ENCODE measurements around the gene DERA.
"Not testable (repeated sequence)": the region's sequence is repeated elsewhere in the genome, so short reads cannot be mapped to it uniquely, and the experiment has no call there.

Gene DERA

DNA sequence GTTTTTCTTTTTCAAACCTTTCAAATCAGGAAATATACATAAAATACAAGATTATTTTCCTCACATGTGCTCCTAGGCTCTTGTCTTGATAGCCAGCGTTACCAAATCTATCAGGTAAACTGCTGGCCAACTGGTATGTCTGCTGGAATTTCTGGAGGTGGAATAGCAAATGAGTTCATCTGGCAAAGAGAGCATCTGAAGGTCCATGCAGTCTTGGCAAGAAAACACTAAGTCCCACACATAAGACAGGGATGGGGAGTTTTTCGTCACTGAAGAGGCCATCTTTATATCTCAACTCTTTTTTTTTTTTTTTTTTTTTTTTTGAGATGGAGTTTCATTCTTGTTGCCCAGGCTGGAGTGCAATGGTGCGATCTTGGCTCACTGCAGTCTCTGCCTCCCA, 60.1 kb downstream of the DERA start:
- DNase-seq = no peak

DNA sequence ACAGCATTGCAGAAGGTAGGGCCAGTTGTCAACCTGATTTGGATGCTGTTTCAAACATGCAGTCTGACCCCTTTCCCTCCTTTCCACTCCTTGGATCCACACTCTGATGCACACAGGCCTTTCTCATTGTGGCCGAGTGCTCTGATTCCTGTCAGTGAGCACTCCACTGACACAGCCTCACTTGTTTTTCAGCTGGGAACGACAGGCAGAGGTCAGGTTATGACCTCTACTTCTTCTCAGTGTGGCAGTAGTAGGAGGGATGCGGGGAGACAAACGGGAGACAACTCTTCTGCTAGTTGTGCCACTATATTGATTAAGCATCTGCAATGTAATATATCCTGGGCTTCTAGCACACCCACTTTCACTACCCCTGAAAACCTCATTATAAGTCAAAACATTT, 61.8 kb downstream of the DERA start:
- no peak for DNase-seq

DNA sequence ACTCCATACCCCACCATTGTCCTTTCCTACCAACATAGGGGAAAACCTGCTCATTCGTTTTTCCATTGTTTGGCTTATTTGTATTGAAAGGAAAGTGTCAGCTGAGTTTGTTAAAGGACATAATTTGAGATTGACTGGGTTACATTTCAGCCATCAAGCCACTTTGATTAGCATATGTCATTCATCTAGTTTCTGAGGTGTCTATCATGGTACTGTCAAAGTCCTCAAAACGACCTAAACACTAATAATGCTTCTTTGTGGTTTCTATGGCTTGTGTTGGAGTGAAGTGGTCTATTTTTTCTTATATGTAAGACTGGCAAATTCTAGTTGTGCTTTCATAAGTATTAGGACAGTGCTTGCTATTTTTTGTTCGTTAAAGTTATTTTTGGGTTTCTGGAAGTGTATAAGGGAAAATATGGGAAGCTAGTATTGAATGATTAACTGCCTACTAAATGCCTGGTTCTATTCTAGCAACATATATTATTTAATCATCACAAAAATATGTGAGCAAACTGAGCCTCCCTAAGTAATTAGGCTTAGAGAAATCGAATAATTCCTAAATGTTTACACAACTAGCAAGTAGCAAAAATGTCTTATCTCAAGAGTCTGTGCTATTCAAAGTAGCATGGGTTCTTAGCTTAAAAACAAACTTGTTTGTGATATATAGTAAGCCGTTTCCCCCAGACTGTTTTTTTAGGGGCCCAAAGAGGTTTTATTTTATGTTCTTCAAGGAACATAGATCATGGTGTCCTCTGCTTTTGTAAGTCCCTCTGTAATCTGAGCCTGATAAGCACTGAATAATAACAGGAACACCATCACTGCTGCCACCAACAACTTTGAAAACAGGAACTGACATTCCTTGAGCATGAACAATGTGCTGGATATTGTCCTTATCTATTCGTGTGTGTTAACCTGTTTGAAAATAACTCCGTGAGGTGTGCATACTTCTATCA, 67.1 kb downstream of the DERA start:
- DNase-seq = no peak

DNA sequence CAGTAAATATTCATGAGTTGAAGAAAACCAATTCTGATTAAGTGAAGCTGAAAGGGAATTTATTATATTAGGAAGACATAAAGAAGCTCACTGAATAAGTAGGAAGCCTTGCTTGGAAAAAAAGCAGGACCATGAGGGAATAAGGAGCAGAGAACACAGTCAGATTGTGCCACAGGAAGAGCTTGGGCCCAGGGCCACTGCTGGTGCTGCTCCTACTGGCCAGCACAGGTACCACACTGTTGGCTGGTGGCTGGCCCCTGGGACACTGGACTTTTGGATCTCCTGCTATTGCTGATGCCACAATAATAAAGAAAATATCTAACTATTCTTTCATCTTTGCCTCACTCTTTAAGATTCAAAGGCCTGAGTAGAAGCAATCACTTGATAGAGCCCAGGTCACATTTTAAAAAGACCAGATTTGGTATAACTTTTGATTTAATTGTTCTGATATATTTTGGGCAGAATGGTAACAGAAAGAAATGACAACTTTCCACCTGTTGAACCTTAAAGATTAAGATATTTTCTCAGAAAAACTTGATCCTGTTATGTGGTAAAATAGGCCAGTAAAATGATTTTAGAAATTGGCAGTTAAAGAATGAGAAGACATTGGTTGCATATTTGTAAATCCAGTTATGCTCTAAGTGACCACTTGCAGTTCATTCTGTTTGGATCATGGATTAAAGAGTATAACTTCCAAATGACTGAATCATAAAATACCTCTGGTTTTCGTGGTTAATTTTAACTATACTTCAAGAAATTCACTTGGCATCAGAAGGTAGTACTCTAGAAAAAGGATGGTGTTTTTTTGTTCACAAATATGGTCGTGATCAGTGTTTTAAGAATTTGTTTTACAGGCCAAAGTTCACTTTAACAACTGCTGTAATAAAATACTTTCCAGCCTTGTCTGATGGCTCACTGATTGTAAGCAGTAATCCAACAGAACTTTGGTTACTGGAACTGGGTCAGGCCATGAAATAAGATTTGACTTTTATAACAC, 68.3 kb downstream of the DERA start:
- no peak for DNase-seq

DNA sequence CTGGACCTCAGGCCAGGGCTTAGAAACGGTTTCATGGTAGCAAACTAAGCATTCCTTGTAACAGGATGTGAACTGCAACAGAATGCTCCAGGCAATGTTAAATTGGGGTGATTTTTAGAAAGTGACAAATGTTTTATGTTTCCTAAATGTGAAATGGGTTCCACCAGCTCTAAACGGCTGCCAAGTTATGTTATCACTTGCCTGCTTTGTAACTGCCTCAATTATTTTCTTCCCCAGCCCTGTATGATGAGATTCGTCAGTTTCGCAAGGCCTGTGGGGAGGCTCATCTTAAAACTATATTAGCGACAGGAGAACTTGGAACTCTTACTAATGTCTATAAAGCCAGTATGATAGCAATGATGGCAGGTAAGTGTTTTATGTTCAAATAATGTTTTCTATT, 70.9 kb downstream of the DERA start:
- DNase-seq = no peak

DNA sequence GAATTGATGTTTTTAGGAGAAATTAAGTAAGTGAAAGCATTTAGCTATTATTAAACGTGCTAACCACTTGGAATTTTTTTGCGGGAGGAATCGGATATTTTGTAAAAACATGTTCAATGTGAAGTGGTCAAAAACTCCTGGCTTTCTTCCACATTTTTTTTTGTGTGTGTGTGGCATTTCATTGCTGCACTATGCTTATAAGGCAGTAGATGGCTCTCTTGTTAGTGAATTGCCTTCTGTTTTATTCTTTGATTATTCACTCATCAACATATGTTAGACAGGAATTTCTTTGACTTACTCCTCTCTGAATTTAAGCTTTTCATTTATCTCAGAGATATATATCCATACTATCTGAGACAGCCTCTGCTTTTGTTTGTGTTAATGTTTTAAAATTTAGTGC, 71.3 kb downstream of the DERA start:
- no peak for DNase-seq

DNA sequence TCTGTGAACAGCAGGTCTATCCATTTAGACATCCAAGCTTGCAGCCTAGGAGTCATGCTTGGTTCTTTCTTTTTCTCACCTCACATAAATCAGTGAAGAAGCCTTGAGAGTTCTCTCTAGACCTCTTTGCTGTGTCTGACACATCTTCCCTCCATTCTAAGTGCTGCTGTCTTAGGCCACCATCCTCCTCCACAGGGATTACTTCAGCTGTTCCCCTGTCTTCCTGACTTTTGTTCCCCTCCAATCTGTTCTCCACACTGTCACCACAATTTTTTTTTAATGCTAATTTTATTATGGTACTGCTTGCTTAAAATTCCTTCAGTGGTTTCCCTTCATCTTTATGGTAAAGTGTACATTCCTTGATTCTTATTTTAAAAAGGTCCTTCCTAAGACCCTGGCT, 71.8 kb downstream of the DERA start:
- DNase-seq = no peak

DNA sequence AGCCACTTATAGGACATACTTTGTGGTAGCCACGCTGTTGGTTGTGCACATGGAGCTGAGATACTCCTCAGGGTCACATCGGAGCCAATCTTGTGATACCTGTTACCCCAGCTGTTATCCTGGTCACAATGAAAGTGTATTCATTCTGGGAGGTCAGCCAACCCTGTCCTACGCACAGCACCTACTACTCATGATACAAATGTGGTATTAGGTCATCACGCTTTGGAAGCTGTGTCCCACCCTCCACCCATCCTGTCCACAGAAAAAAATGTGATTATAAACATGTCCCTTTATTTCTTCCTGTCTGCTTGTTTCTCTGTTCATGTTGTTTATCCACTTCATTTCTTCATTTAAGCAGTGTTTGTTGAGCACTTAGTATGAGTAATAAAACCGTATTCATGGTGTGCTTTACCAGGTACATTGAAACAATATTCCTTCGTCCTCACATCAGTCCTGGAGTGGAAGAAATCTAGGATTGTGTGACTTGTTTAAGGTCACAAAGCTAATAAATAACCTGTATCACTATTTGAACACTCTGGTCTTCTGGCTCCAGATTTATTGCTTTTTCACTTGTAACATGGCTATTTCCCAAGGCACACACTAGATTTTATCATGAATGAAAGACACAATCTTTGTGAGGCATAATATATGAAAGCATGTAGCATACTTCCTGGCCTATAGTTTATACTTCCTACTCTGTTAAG, 73.1 kb downstream of the DERA start:
- no peak for DNase-seq

DNA sequence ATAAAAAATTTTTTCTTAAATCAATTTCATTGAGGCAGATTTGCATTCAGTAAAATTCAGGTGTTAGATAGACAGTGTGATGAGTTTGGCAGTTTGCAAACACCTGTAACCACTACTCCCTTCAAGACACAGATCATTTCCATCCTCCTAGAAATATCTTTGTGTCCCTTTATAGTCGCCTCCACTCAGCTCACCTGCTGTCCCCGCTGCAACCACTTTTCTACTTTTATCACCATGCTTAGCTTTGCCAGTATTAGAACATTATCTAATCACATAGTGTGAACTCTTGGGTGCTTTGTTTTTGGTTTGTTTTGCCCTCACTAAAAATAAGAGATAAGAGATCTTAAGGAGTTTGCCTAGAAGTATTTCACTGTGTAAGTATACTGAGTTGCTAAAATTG, 73.8 kb downstream of the DERA start:
- no peak for DNase-seq

DNA sequence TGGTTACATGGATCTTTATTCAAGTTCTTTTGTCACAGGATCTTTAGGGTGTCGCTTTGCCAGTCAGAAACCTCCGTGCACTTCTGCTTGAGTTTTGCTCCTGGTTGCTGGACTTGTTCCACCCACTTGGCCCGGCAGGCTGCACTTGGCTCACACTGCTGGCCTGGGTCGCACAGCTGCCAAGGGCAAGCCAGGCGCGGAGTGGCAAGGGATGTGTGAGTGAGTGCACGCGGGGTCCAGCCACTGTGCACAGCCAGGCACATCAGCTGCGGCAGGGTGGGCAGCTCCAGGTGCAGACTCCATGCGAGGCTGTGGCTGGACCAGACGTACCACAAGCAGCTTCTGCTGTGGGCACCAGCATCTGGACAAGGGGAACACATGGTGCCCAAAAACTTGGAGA, 76.6 kb downstream of the DERA start:
- DNase-seq = no peak

DNA sequence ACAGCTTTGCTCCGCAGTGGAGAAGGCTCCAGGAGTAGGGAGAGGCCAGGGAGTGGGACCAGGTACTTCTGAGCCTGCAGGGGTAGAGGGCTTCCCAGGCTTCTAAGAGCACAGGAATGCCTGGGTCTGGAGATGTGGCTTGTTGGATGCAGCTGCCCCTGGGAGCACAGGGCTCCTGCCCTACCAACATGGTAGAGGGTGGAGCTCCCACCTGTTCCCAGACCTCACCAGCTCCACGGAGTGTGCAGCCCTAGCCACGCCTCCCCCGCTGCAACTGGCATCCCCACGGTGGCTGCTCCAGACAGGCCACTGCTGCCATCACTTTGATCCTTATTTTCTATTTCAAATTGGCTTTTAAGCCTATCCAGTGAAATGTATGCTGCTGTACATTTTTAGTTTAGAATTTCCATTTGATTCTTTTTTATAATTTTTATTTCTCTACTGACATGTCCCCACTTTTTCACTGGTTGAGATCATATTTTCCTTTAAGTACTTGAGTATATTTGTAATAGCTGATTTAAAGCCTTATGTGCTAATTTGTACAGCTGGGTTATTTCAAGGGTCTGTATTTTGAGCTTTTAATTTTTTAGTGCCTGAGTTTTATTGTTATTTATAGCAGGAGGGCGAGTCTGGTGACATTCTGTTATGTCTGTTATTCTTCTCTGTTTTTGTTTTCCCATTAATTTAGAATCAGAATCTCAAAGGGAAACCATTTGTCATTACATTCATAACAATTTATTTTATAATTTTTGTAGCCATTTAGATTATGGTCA, 78.0 kb downstream of the DERA start:
- DNase-seq = no peak

DNA sequence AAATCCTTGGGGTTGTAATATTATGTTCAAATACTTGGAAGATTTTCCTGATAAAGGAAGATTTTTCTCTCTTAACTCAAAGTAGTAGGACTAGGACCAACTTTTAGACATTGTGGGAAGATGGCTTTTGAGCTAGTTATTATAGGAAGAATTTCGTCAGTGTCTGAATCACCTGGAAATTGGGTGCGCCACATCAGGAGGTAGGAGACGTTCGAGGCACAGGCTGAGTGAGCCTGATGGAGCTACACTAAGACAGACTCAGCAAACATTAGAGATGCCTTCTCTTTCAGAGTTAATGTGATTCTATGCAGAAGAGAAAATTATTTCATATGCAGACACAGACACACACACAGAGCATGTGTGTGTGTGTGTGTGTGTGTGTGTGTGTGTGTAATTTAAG, 84.7 kb downstream of the DERA start:
- no peak for DNase-seq

DNA sequence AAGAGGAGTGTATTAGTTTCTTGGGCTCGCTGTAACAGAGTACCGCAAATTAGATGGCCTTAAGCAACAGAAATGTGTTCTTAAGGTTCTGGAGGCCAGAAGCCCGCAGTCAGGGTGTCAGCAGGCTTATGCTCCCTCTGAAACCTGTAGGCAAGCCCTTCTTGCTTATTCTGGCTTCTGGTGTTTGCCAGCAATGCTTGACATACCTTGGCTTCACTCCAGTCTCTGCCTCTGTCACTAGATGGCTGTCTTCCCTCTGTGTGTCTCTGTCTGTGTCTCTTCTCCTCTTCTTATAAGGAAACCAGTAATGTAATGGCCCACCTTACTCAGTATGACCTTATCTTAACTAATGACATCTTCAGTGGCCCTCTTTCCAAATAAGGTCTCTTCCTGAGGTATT, 85.1 kb downstream of the DERA start:
- DNase-seq = no peak

DNA sequence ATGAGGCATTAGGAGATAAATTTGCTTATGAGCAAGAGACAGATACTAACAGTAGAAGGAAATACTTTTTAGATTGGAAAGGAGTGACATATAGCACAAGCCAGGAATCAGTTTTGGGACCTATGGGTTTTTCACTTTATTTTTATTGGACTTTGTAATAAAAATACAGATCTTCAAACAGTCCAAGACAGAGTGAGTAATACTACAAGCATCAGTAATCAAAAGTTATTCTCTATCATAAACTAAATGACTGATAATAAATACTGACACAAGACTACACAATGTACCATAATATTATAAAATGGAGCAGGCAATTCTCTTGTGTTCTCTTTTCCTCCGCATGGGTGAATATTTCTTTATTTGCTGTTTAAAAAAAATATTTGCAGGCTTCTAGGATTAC, 85.8 kb downstream of the DERA start:
- no peak for DNase-seq

DNA sequence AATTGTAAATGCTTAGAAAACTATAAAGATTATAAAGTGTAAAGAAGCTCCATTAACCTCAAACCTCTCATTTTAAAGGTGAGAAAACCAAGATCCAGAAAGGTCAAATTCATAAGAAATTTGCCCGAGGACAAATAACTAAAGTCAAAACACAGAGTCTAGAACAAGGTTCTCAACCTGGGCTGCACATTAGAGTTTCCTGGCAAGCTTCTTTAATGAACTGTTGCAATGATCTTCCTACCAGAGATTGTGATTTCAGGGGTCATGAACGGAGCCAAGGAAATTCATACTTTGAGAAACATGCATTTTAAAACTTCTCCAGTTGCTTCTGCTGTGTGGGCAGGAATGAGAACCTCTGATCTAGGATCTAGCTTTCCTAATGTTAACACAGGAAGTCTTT, 86.8 kb downstream of the DERA start:
- DNase-seq = no peak

DNA sequence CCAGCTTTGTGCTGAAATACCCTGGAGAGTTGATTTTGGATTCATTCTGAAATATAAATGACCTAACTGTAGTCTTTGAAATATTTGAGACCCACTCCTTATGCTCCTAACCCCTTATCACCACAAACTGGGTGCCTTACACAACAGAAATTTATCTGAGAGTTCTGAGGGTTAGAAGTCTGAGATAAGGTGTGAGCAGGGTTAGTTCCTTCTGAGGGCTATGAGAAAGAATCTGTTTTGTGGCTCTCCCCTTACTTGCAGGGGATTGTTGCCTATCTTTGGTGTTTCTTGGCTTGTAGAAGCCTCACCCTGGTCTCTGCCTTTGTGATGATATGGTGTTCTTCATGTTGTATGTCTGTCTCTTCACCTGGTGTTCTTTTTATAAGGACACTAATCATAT, 91.7 kb downstream of the DERA start:
- no peak for DNase-seq

DNA sequence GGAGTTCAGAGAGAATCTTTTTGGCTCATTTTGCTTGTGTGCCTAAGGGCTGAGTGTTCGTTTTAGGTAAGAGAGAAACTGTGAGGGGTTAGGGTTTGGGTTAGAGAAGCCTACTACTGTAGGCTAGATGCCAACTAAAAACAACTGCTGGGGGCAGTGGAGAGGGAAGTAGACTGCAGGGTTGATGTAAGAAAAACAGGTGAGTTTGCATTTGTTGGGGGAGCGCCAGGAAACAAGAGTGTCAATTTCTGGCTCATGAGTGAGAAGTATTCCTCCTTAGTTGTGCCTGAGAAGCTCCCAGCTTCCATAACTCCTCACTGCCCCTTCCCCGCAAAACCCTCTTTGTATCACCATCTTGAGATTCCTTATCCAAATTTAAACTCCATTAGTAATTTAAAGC, 92.3 kb downstream of the DERA start:
- no peak for DNase-seq

DNA sequence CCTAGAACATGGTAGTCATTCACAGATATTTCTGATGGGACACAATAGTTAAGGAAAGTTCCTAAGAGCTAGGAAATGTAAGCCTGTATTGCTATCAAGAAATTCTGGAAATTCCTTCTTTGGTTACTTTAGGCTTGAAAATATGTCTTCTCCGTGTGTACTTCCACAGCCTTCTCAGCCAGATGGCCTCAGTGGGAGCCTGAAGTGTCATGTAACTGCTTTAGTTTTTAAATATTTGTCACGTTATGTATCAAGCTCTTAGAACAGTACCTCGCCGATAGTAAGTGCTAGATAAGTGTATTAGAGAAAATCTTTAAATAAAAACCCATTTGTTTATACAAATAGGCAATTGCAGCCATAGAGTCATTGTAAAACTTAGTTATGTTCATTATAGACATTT, 95.6 kb downstream of the DERA start:
- no peak for DNase-seq

DNA sequence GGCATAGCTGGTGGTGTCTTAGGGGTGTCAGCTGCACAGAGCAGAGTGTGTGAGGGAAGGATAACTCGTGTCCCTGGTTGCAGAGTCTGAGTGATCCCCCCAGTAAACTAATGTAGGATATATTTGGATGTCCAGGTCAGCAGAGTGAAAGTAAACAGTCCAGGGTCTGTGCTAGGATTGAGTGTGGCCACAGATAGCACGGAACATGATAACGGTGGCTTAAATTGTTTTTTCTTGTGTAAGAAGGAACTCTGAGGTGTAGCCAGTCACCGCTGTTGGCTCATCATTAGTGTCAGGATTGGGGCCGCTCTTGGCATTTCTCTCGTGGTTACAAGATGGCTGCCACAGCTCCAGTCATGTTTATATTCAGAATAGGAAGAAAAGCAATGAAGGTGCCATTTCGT, 97.3 kb downstream of the DERA start:
- DNase-seq = no peak

DNA sequence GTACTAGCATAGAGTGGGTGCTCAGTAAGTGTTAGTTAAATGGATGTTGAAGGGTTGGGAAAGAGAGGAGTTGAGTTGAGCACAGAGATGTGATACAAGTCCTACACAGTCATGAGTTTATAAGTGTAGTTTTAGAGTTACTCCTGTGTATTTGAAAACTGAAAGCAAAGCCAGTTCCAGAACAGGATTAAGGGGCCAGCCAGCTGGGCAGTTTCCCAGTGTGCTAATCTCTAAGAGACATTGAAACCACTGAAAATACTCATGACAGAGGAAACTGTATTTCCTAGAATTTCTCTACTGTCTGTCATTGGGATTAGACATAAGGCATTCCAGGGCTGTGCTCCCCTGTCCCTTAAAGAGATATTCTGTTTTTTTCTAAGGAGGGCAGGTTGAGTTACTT, 101.0 kb downstream of the DERA start:
- DNase-seq = no peak

DNA sequence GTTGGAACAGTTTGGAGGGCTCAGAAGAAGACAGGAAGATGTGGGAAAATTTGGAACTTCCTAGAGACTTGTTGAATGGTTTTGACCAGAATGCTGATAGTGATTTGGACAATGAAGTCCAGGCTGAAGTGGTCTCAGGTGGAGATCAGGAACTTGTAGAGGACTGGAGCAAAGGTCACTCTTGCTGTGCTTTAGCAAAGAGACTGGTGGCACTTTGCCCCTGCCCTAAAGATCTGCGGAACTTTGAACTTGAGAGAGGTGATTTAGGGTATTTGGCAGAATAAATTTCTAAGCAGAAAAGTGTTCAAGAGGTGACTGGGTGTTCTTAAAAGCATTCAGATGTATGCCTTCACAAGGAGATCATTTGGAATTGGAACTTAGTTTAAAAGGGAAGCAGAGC, 102.6 kb downstream of the DERA start:
- DNase-seq = not testable (repeated sequence)

DNA sequence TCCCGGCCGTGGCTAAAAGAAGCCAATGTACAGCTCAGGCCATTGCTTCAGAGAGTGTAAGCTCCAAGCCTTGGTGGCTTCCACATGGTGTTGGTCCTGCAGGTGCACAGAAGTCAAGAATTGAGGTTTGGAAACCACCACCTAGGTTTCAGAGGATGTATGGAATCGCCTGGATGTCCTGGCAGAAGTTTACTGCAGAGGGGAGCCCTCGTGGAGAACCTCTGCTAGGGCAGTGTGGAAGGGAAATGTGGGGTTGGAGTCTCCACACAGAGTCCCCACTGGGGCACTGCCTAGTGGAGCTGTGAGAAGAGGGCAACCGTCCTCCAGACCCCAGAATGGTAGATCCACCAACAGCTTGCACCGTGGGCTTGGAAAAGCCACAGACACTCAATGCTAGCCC, 103.3 kb downstream of the DERA start:
- not testable (repeated sequence) for DNase-seq

Data from stimulated activated CD8-positive, alpha-beta memory T cell treated with anti-CD3 and anti-CD28 coated beads, Interleukin-4, amount 100 ng/mL, for 48 hours (primary cell).